Activated CD4-positive, alpha-beta T cell treated with anti-CD3 and anti-CD28 coated beads for 36 hours (primary cell): ENCODE measurements around the gene VASP. TPM values are rescaled to one million over a fixed set of nuclear protein-coding genes. Genes with fewer than 3 reads are reported as not detected.
A peak's percentile ranks its signal among the peaks of the same experiment; 100 is the strongest.

Experiments
- ATAC-seq: fragments of 200-7000 bp; cut with Tn5 transposase; one replicate; pipeline ENCODE4 v1.10.0; 2021; ENCODE audit warnings: mild to moderate bottlenecking, moderate library complexity
- CTCF ChIA-PET: fragments of 350-600 bp; sonication (Branson Sonifier 250); formaldehyde crosslinking; loops from one replicate; lab custom pipeline; 2021; ENCODE audit warnings: antibody characterized with exemption; lab: Charles Lee
- POLR2A ChIA-PET: fragments of 350-600 bp; sonication (Branson Sonifier 250); formaldehyde crosslinking; loops from one replicate; lab custom pipeline; 2021; ENCODE audit warnings: antibody characterized with exemption, inconsistent platforms; lab: Charles Lee
- DNase-seq: peaks from one replicate; pipeline ENCODE4 v3.0.0-alpha.2; 2020
- H3K27ac Mint-ChIP-seq: one replicate; pipeline ENCODE4 v1.8.0; 2021; ENCODE audit warnings: mixed read lengths
- H3K27me3 Mint-ChIP-seq: one replicate; pipeline ENCODE4 v1.8.0; 2021; ENCODE audit warnings: mixed read lengths
- H3K36me3 Mint-ChIP-seq: one replicate; pipeline ENCODE4 v1.8.0; 2021; ENCODE audit warnings: low read depth, mixed read lengths
- H3K4me1 Mint-ChIP-seq: one replicate; pipeline ENCODE4 v1.8.0; 2021; ENCODE audit warnings: mixed read lengths
- H3K4me3 Mint-ChIP-seq: one replicate; pipeline ENCODE4 v1.8.0; 2021; ENCODE audit warnings: mild to moderate bottlenecking, moderate library complexity, mixed read lengths
- H3K9me3 Mint-ChIP-seq: one replicate; pipeline ENCODE4 v1.8.0; 2021; ENCODE audit warnings: low read depth, mixed read lengths
- intact Hi-C, 2 experiments: fragments of 100-400 bp; cut with DNase I in 1 of 2; cut with micrococcal nuclease in 1 of 2; formaldehyde crosslinking; loops; one replicate each; pipeline versions ENCODE4 v1.14.2 to v1.15.1; 2022 to 2024; cut with DNase I, micrococcal nuclease
- total RNA-seq, 2 experiments: library from RNA; stranded (reverse); gene quantifications; one replicate each; pipeline ENCODE4 v1.2.3, GENCODE V29; 2021

Gene VASP
- total RNA-seq, 2 experiments from 2014 or later = 152 to 153 TPM

DNA sequence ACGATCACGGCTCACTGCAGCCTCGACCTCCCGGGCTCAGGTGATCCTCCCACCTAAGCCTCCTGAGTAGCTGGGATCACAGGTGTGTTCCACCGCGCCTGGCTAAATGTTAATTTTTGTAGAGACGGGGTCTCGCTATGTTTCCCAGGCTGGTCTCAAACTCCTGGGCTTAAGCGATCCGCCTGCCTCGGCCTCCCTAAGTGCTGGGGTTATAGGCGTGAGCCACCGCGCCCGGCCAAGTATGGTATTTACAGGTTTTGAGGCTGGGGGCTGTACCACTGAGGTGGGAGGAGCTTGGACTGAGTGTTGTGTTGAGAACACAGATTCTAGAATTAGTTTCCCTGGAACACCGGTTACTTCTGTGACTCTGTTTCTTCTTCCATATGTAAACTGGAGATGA, 9.5 kb upstream of the VASP start:
- Mint-ChIP-seq H3K9me3 (no peaks in the 10 kb centered on the region), H3K36me3 (peaks cover 2% of the 10 kb centered on the region), H3K4me1 (peaks cover 43% of the 10 kb centered on the region), H3K4me3 (peak overlapping the region; percentile 63), H3K27ac (no peak overlapping the region), H3K27me3 (peaks cover 23% of the 10 kb centered on the region)
- POLR2A ChIA-PET = interaction anchor here (0.6 kb wide), 1 partner anchor 100 kb away, joined by 4 read pairs; no protein-coding TSS in a partner anchor
- CTCF ChIA-PET = interaction anchor here (0.6 to 4.6 kb wide), 4 partner anchors 12 to 320 kb away, joined by 3 to 33 read pairs (median 8); partner anchors contain the start of gene TRAPPC6A
- intact Hi-C loops = loop anchor here (1.0 to 5.0 kb wide), 10 partner anchors 9 to 405 kb away; partner anchors contain the start of genes OPA3 (in 2 of the 2), POLR1G (in 1 of the 2), PPP1R37 (in 1 of the 2) and QPCTL (in 1 of the 2)
- ATAC-seq (no peak), DNase-seq (peak; percentile 34)

DNA sequence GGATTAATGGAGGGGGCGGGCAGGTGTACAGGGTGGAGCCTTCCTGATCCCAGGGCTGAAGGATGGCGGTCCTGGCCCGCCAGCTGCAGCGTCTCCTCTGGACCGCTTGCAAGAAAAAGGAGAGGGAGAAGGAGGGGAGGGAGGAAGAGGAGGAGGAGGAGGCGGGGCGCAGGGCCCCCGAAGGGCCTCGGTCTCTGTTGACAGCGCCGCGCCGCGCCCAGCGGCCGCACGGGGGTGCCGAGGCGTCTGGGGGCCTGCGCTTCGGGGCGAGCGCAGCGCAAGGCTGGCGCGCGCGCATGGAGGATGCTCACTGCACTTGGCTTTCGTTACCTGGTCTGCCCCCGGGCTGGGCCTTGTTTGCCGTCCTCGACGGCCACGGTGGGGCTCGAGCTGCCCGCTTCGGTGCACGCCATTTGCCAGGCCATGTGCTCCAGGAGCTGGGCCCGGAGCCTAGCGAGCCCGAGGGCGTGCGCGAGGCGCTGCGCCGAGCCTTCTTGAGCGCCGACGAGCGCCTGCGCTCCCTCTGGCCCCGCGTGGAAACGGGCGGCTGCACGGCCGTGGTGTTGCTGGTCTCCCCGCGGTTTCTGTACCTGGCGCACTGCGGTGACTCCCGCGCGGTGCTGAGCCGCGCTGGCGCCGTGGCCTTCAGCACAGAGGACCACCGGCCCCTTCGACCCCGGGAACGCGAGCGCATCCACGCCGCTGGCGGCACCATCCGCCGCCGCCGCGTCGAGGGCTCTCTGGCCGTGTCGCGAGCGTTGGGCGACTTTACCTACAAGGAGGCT, 8.7 kb upstream of the VASP start, which contains the start of gene PPM1N:
PPM1N (plus strand) TSS at position 33 of the 785 bp plus-strand sequence; CDS start at position 63, 30 bp downstream.
- Mint-ChIP-seq H3K4me1 (peaks cover 36% of the 10 kb centered on the region), H3K27ac (peak within 1 kb of the TSS; percentile 55), H3K4me3 (peak within 1 kb of the TSS; percentile 73), H3K9me3 (no peaks in the 10 kb centered on the region), H3K27me3 (peaks cover 21% of the 10 kb centered on the region), H3K36me3 (peaks cover 2% of the 10 kb centered on the region)
- POLR2A ChIA-PET = interaction anchor here (1.3 kb wide), 1 partner anchor 13 kb away, joined by 4 read pairs; no protein-coding TSS in a partner anchor
- intact Hi-C loops = loop anchor here in 1 of 2 experiments (2.0 to 5.0 kb wide), 2 partner anchors 60 to 406 kb away; partner anchors contain the start of gene PPP1R37
- CTCF ChIA-PET = interaction anchor here (0.6 to 4.6 kb wide), 8 partner anchors 9 to 195 kb away, joined by 3 to 33 read pairs (median 4); partner anchors contain the start of gene QPCTL
- peak; percentile 79 for DNase-seq
- ATAC-seq = peak; percentile 49

DNA sequence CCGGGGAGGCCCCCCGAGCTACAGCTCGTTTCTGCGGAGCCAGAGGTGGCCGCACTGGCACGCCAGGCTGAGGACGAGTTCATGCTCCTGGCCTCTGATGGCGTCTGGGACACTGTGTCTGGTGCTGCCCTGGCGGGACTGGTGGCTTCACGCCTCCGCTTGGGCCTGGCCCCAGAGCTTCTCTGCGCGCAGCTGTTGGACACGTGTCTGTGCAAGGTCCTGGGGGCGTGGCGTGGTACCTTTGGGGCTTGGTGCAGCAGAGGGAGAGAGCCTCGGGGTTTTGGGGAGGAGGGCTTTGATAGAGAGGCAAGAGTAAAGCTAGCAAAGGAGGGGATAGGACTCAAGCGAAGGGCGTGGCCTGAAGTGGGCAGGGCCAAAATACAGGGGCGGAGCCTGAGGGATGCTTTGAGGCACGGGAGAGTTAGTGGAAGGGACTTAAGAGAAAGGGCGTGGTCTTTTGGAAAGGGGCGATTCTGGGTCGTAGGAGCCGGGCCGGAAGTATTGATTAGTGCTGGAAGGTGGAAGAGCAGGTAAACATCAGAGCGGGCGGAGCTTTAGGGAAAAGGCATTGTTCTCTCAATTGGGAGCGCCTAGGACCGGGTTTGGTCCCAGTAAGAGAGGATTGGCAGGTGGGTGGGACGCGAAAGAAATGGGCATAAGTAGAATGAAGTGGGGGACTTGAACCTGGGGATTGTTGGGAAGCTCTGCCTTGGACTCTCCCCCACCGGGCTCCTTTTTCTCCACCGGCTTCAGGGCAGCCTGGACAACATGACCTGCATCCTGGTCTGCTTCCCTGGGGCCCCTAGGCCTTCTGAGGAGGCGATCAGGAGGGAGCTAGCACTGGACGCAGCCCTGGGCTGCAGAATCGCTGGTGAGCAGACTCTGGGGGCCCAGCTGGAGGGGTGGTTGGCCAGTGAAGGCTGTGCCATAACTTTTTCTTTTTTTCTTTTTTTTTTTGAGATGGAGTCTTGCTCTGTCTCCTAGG, 7.8 kb upstream of the VASP start:
- Mint-ChIP-seq H3K36me3 (peaks cover 2% of the 10 kb centered on the region), H3K27me3 (peaks cover 21% of the 10 kb centered on the region), H3K4me1 (peaks cover 33% of the 10 kb centered on the region), H3K4me3 (peak overlapping the region; percentile 10), H3K9me3 (no peaks in the 10 kb centered on the region), H3K27ac (peak overlapping the region; percentile 37)
- DNase-seq = peak; percentile 85
- CTCF ChIA-PET = interaction anchor here (0.6 to 2.9 kb wide), 8 partner anchors 9 to 194 kb away, joined by 3 to 14 read pairs (median 4); partner anchors contain the start of gene QPCTL
- intact Hi-C loops = loop anchor here in 1 of 2 experiments (2.0 to 5.0 kb wide), 2 partner anchors 59 to 407 kb away; partner anchors contain the start of gene PPP1R37
- POLR2A ChIA-PET = interaction anchor here (0.6 to 1.3 kb wide), 3 partner anchors 14 to 322 kb away, joined by 3 to 4 read pairs (median 3); partner anchors contain the start of gene TRAPPC6A
- peak; percentile 60 for ATAC-seq

DNA sequence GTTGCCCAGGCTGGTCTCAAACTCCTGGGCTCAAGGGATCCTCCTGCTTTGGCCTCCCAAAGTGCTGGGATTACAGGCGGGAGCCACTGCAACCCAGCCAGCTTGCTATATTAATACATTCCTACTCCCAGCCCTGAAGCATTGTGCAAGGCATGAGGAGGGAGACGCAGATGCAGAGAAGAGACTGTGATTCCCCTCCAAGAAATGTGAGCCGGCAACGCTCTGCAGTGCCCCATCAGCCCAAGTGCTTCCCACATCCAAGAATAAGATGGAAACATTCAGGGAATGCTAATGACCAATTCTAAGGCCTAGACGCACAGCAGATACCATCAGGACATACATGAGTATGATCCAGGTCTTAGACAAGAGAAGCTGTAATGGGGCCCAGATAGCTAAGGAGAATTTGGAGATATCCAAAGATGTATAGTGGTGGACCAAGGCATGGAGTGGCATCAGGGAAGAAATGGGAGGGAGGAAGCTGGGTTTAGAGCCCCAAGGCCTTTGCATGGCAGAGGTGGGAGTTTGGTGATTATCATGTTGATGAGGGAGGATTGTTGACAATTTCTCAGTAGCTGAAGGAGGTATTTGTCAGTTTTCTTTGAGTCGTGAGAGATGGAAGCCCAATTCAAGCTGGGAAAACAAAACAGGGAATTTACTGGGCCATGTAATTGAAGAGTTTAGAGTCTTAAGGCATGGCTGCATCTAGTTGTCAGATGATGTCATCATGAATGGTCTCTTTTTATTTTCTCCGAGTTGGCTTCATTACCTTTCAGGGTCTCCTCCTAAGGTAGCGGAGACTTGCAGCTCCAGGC, 6.2 kb upstream of the VASP start:
- Mint-ChIP-seq H3K9me3 (no peaks in the 10 kb centered on the region), H3K27me3 (peaks cover 14% of the 10 kb centered on the region), H3K36me3 (peaks cover 2% of the 10 kb centered on the region), H3K27ac (no peak overlapping the region), H3K4me1 (peaks cover 40% of the 10 kb centered on the region), H3K4me3 (no peak overlapping the region)
- intact Hi-C loops = no loop called here
- DNase-seq (no peak), ATAC-seq (no peak)
- ChIA-PET POLR2A (no interaction called here), CTCF (interaction anchor here (0.7 to 1.0 kb wide), 2 partner anchors 16 to 60 kb away, joined by 3 to 4 read pairs; no protein-coding TSS in a partner anchor)

DNA sequence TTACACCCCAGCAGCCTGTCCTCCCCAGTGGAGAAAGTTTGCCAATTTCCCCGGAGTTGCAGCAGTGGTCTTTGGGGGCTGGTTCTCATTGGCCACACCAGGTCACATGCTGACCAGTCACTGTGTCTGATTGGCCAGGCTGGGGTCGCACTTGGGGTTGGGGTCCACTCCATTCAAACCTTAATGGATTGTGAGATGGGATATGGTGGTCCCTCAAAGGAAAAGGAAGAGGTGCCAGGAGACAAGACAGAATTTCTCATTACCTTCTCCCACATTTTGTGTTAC, 5.6 kb upstream of the VASP start:
- peaks cover 41% of the 10 kb centered on the region for H3K4me1 Mint-ChIP-seq

DNA sequence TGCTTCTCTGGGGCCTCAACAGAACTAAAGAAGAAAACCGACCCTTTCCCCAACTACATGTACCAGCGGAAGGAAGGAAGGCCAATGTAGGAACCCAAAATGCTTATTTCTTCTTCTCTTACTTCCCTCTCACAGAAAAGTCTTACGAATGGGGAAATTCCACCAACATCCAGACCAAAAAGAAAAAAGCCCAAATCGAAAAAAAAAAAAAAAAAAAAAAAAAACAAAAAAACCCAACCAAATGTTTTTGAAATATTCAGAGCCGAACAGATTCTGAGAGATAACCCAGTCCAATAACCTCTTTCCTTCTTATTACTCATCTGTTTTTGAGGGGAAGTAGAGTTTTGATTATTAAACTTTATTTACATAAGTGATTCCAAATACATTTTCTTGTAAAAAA, 5.2 kb upstream of the VASP start:
- no peak for ATAC-seq
- Mint-ChIP-seq H3K27me3 (peaks cover 12% of the 10 kb centered on the region), H3K36me3 (peaks cover 2% of the 10 kb centered on the region), H3K4me3 (no peak overlapping the region), H3K9me3 (no peaks in the 10 kb centered on the region), H3K4me1 (peaks cover 40% of the 10 kb centered on the region), H3K27ac (no peak overlapping the region)
- POLR2A ChIA-PET = no interaction called here
- no peak for DNase-seq
- intact Hi-C loops = no loop called here
- CTCF ChIA-PET = no interaction called here

More for the DNA sequence above, 5.6 kb upstream of the VASP start:
- ATAC-seq (no peak), DNase-seq (no peak)
- no peaks in the 10 kb centered on the region for H3K9me3 Mint-ChIP-seq
- ChIA-PET POLR2A (no interaction called here), CTCF (interaction anchor here (0.7 to 1.0 kb wide), 2 partner anchors 17 to 61 kb away, joined by 3 to 4 read pairs; no protein-coding TSS in a partner anchor)
- peaks cover 14% of the 10 kb centered on the region for H3K27me3 Mint-ChIP-seq
- H3K36me3 Mint-ChIP-seq = peaks cover 2% of the 10 kb centered on the region
- intact Hi-C loops = no loop called here
- H3K4me3 Mint-ChIP-seq = no peak overlapping the region
- H3K27ac Mint-ChIP-seq = no peak overlapping the region

DNA sequence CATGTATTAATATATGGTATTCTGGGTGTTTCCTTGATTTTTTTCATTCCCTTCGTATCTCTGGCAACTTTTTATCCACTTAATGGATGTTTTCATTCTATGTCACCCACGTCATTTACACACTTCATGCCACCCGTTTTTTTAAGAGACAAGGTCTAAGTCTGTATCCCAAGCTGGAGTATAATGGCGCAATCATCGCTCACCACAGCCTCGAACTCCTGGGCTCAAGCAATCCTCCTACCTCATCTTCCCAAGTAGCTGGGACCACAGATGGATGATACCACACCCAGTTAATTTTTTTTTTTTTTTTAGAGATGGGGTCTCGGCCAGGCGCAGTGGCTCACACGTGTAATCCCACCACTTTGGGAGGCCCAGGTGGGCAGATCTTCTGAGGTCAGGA, 3.4 kb upstream of the VASP start:
- CTCF ChIA-PET = no interaction called here
- no peaks in the 10 kb centered on the region for H3K9me3 Mint-ChIP-seq
- no peak for ATAC-seq
- peaks cover 28% of the 10 kb centered on the region for H3K4me1 Mint-ChIP-seq
- intact Hi-C loops = no loop called here
- POLR2A ChIA-PET = no interaction called here
- H3K27ac Mint-ChIP-seq = no peak overlapping the region
- no peak for DNase-seq
- H3K27me3 Mint-ChIP-seq = peaks cover 5% of the 10 kb centered on the region
- peaks cover 3% of the 10 kb centered on the region for H3K36me3 Mint-ChIP-seq
- no peak overlapping the region for H3K4me3 Mint-ChIP-seq

DNA sequence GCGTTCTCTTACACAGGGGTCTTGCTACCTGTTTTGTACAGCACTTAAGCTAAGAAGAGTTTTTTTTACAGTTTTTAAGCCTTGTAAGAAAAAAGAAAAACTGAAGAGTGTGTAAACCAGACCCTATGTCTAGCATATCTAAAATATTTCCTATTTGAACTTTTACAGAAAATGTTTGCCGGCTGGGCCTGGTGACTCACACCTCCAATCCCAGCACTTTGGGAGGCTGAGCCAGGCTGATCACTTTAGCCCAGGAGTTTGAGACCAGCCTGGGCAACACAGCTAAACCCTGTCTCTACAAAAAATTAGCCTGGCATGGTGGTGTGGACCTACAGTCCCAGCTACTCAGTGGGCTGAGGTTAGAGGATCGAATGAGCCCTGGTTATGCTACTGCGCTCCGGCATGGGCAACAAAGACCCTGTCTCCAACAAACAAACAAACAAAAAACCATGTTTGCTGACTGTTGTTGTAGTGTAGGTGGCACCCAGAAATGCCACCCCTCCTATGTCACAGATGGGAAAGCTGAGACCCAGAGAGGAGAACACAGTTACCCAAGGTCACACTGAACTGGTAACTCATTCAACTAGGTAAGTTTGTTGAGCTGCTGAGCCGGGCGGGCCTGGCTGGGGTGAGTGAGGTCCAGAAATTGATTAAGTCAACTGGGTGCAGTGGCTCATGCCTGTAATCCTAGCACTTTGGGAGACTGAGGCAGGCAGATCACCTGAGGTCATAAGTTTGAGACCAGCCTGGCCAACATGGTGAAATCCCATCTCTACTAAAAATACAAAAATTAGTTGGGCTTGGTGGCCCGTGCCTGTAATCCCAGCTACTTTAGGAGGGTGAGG, 1.9 kb upstream of the VASP start:
- H3K27ac Mint-ChIP-seq = peak overlapping the region; percentile 43
- intact Hi-C loops = loop anchor here (5.0 kb wide), 4 partner anchors 137 to 758 kb away; partner anchors contain the start of genes BCL3 (in 1 of the 2), RELB (in 1 of the 2) and TOMM40 (in 1 of the 2)
- no peaks in the 10 kb centered on the region for H3K27me3 Mint-ChIP-seq
- CTCF ChIA-PET = interaction anchor here (0.6 to 2.3 kb wide), 13 partner anchors 9 to 274 kb away, joined by 3 to 15 read pairs (median 4); no protein-coding TSS in a partner anchor
- POLR2A ChIA-PET = interaction anchor here (0.7 kb wide), 1 partner anchor 137 kb away, joined by 3 read pairs; no protein-coding TSS in a partner anchor
- H3K4me3 Mint-ChIP-seq = peak overlapping the region; percentile 85
- H3K36me3 Mint-ChIP-seq = peaks cover 10% of the 10 kb centered on the region
- H3K4me1 Mint-ChIP-seq = peaks cover 31% of the 10 kb centered on the region
- no peaks in the 10 kb centered on the region for H3K9me3 Mint-ChIP-seq
- ATAC-seq (no peak), DNase-seq (no peak)

DNA sequence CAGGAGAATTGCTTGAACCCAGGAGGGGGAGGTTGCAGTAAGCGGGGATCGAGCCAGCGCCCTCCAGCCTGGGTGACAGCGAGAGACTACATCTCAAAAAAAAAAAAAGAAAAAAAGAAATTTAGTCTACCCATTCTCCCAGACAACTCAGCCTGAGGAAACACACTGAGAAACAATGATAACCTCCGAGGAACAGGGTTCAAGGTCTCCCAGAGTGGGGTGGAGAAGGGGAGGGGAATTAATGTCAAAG, 1.4 kb upstream of the VASP start:
- ChIA-PET CTCF (interaction anchor here (0.6 to 2.3 kb wide), 10 partner anchors 9 to 185 kb away, joined by 3 to 15 read pairs (median 4); no protein-coding TSS in a partner anchor), POLR2A (no interaction called here)
- no peaks in the 10 kb centered on the region for H3K27me3 Mint-ChIP-seq
- H3K9me3 Mint-ChIP-seq = no peaks in the 10 kb centered on the region
- peak overlapping the region; percentile 85 for H3K4me3 Mint-ChIP-seq
- DNase-seq (no peak), ATAC-seq (no peak)
- intact Hi-C loops = loop anchor here (1.0 to 5.0 kb wide), 22 partner anchors 9 to 759 kb away; partner anchors contain the start of genes OPA3 (in 2 of the 2), BCL3 (in 1 of the 2), BLOC1S3 (in 1 of the 2) and DMWD (in 1 of the 2)
- H3K27ac Mint-ChIP-seq = peak overlapping the region; percentile 82
- peaks cover 12% of the 10 kb centered on the region for H3K36me3 Mint-ChIP-seq
- H3K4me1 Mint-ChIP-seq = peaks cover 36% of the 10 kb centered on the region
